A549 (cell line): ENCODE measurements around the gene SHD.

Experiments used
- RCOR1 ChIP-seq: fragments of 150-350 bp; IDR thresholded peaks from 2 replicates; pipeline ENCODE4 v1.6.1; 2014; ENCODE audit warnings: antibody characterized with exemption, low read length, low read depth
- RFX5 ChIP-seq: fragments of 450-650 bp; IDR thresholded peaks from 2 replicates; pipeline ENCODE4 v1.7.1; 2014; ENCODE audit warnings: antibody characterized with exemption, mild to moderate bottlenecking, moderate library complexity
- TF ChIP-seq, protein P1 (sequence below): fragments of 150-350 bp; IDR thresholded peaks from 2 replicates; pipeline ENCODE4 v1.6.1; 2014; ENCODE audit warnings: low read depth, mild to moderate bottlenecking, low read length
- TF ChIP-seq, protein P2 (sequence below): fragments of >200 bp; sonication (Bioruptor Twin); formaldehyde crosslinking; IDR thresholded peaks from 3 replicates; pipeline ENCODE4 v1.5.1; 2016
- TF ChIP-seq, protein P3 (sequence below): IDR thresholded peaks from 2 replicates; pipeline ENCODE4 v1.6.1; 2012

DNA sequence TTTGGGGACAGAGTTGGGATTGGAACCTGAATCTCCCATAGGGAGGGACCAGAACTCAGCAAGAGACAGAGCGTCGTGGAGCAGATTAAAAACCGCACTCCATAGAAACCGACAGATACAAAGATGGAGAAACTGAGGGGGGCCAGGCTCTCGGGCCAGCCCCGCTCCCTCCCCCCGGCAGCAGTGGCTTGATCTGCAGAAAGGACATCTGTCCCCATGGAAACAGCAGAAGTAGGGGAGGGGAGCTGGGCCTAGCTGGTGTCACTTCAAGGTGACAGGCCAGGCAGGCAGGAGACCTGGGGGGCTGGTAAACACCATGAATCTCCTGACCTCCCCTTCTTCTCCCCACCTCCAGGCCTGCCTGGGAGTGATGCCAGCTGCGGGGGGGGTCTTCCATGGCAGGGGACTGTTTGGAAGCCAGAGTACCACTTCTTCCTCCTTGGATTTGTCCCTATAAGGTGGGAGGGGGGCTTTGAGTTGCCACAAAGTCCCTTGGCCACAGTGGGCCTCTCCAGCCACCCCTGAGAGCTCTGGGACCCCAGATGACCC is 12.2 kb downstream of the SHD start:
- TF ChIP-seq RCOR1 = no peak
- TF ChIP-seq, protein P1, sequence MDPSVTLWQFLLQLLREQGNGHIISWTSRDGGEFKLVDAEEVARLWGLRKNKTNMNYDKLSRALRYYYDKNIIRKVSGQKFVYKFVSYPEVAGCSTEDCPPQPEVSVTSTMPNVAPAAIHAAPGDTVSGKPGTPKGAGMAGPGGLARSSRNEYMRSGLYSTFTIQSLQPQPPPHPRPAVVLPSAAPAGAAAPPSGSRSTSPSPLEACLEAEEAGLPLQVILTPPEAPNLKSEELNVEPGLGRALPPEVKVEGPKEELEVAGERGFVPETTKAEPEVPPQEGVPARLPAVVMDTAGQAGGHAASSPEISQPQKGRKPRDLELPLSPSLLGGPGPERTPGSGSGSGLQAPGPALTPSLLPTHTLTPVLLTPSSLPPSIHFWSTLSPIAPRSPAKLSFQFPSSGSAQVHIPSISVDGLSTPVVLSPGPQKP = no peak
- TF ChIP-seq, protein P2, sequence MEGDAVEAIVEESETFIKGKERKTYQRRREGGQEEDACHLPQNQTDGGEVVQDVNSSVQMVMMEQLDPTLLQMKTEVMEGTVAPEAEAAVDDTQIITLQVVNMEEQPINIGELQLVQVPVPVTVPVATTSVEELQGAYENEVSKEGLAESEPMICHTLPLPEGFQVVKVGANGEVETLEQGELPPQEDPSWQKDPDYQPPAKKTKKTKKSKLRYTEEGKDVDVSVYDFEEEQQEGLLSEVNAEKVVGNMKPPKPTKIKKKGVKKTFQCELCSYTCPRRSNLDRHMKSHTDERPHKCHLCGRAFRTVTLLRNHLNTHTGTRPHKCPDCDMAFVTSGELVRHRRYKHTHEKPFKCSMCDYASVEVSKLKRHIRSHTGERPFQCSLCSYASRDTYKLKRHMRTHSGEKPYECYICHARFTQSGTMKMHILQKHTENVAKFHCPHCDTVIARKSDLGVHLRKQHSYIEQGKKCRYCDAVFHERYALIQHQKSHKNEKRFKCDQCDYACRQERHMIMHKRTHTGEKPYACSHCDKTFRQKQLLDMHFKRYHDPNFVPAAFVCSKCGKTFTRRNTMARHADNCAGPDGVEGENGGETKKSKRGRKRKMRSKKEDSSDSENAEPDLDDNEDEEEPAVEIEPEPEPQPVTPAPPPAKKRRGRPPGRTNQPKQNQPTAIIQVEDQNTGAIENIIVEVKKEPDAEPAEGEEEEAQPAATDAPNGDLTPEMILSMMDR = no peak
- TF ChIP-seq, protein P3, sequence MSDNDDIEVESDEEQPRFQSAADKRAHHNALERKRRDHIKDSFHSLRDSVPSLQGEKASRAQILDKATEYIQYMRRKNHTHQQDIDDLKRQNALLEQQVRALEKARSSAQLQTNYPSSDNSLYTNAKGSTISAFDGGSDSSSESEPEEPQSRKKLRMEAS = no peak
- no peak for TF ChIP-seq RFX5
